NCI-H748 treated with DMSO at 0.1 percent for 48 hours (cell line): ENCODE results near the gene RUNX1.
A peak's percentile ranks its signal among the peaks of the same experiment; 100 is the strongest.
"Not testable (repeated sequence)": the region's sequence is repeated elsewhere in the genome, so short reads cannot be mapped to it uniquely, and the experiment has no call there.

Source experiments
- DNase-seq: peaks from one replicate; lab custom pipeline; 2025; lab: John Stamatoyannopoulos, UW

Gene RUNX1

DNA sequence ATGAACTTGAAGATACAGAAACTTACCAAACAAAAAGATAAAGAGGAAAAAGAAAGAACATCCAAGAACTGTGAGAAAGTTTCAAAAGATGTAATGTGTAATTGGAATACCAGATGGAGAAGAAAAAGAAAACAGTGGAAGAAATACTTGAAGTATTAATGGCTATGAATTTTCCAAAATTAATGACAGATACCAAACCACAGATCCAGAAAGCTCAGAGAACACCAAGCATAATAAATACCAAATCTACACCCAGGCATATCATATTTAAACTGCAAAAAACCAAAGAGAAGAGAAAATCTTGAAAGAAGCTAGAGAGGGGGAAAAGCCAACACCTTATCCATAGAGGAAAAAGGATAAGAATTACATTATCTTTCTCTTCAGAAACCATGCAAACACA is 243.9 kb downstream of the RUNX1 start:
- DNase-seq, result no peak

DNA sequence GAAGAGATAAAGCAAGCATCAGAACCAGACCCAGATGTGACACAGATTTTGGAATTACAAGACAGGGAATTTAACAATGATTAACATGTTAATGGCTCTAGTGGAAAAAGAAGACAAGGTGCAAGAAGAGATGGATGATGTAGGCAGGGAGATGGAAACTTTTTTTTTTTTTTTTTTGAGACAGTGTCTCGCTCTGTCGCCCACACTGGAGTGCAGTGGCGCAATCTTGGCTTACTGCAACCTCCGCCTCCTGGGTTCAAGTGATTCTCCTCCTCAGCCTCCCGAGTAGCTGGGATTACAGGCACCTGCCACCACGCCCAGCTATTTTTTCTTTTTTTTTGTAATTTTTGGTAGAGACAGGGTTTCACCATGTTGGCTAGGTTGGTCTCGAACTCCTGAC is 244.5 kb downstream of the RUNX1 start:
- DNase-seq, result not testable (repeated sequence)

DNA sequence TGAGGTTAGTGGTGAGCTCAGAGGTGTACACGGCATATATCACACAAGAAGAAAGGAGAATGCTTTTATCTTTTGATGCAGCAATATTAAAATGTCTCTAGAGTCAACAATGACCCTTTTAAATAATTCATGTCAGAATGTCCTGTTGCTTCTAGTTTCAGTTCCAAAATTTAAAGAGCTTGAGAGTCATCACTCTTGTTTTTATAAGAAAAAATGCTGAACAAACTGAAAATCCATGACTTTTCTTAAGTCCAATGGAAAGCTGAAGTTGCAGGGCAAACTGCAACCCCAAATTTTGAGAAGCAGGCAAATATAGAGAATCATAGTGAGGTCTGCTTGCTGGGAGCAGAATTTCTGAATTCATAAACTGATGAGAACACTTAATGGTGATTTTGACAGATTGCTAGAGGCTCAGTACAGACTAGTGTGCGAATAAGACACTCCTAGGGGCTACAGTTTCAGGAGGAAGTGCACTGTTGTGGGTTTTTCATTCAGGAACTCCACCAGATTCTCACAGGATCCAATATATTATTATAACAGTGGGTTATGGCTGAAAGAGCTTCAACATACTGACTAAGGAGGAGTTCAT is 245.2 kb downstream of the RUNX1 start:
- DNase-seq, result no peak

DNA sequence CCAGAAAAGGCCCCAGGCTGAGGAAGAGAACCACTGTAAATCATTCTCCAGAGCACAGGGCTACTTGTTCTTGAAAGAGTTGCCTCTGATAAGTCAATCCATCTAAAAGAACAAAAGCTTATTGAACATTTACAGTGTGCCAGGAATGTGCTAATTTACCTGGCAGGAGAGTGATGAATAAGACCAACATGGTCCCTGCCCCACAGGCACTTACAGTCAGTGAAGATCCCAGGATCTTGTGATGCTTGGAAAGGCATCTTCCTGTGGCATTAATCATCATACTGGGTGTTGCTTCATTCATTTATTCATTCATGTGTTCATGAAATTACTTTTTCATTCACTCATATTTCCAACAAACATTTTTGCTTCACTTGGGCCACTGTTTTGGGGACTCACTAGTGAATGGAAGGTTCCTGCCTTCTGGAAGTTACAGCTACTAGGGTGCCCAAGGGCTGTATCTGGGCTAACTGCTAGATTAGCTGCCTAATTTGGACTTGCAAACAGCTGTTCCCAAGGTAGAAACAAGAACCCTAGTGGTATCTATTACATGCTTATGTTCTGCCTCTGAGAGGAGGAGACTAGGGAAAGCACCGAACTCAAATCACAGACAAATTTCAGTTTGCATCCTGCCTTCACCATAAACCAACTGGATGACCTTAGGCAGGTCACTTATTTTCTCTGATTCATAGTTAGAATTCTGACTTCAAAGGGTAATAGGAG is 246.8 kb downstream of the RUNX1 start:
- DNase-seq, result no peak

DNA sequence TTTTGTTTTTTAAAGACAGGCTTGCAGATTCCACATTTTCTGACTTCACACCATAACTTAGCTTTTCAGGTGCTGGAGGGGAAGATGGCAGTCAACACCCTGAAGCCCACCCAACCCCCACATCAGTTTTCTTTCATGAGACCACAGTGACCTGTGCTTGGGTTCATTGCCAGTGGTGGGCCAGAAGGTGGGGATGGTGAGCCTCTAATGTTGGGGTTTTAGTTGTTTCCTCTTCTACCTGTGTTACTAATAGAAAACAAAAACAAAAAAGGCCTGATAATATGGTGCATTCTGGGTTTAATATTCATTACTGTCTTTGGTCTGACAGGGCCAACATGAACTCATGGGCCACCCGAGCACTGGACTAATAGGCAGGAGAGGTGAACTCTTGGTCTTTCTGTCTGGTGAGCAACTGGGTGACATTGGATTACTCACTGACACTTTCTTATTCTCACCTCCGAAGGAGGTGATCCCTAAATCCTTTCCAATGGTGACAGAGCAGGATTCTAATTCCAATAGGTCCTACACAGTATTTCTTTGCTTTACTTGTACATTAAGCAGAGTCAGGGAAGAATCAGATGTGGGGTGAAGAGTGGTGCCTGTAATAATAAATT is 247.5 kb downstream of the RUNX1 start:
- peak; percentile 8 for DNase-seq

DNA sequence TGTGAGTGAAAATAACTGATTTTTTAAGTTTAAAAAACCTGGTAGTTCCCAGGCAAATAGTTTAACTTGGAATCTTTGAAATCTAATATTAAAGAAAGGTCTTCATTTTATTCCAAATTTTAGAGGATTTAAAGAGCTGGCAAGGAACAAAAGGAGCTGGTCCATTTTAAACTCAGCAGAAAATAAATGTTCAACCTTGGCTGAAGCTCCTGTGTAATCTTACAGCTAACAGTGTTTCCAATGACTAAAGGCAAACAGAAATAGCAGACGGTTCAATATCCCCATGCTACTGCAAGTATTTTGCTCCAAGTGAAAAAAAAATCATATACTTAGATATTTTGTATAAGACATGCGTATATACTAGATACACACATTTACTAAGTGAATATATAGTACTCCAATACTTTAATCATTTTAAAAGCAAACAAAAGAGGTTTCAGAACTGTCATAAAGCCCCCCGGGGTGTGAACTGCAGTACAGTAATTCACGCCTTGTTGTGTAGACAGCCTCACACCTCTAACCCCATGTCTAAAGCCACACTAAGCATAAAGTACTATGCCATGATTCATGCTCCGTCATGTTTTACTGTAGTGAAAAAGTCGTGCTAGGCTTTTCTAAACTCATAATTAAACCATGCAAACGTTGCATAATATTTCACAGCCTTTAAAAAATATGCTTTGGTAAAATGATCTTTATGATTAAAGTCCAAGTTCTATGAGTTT is 248.1 kb downstream of the RUNX1 start:
- no peak for DNase-seq

DNA sequence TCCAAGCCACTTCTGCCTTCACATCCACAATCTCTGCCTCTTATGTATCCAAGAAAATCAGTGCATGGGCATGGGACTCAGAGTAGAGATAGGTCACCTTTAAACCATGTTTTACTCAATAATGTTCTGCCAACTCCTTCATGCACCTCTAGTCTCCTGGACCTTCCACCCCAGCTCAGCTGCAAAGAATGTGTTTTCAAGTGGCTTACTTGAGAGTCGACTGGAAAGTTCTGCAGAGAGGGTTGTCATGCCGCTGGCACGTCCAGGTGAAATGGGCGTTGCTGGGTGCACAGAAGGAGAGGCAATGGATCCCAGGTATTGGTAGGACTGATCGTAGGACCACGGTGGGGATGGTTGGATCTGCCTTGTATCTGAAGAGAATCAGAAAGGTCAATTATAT is 250.0 kb downstream of the RUNX1 start:
- DNase-seq, result no peak

DNA sequence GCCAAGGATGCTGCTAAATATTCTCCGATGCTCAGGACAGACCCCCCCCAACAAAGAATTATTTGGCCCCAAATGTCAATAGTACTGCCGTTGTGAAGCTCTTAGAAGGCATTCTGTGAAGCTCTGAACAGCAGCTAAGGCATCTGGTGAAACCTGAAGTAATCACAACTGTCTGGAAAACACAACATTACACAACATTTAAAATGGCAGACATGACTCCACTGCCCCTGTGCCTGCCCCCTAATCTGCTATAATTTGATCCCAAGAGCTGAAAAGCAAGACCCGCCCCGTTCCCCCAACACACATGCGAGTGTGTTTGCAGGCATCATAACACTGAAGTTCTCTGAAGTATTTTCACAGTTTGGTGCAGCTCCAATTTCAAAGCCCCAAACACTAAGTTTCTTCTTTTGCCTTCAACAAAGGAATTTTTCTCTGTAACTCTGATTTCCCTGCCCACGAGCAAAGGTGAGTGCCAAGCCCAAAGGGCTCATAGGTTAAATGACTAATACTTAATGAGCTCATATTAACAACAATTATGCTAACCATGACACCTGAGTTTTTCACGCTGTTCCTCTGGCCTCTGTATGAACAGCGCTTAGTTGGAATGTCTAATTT is 251.1 kb downstream of the RUNX1 start:
- no peak for DNase-seq

DNA sequence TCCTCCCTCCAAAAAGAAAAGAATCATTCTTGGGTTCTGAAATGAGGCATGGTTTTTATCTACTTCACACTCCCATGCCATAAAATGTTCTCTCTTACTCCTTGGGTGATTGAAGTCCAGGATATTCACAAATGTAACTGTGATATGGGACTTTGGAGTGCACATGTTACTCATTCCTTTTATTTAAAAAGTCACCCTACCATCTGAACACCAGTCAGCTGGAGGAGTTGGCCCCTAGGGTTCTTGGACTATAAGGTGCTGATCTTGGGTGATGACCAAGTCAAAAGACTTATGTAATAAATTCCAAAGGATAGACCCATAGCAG is 251.9 kb downstream of the RUNX1 start:
- DNase-seq, result no peak

DNA sequence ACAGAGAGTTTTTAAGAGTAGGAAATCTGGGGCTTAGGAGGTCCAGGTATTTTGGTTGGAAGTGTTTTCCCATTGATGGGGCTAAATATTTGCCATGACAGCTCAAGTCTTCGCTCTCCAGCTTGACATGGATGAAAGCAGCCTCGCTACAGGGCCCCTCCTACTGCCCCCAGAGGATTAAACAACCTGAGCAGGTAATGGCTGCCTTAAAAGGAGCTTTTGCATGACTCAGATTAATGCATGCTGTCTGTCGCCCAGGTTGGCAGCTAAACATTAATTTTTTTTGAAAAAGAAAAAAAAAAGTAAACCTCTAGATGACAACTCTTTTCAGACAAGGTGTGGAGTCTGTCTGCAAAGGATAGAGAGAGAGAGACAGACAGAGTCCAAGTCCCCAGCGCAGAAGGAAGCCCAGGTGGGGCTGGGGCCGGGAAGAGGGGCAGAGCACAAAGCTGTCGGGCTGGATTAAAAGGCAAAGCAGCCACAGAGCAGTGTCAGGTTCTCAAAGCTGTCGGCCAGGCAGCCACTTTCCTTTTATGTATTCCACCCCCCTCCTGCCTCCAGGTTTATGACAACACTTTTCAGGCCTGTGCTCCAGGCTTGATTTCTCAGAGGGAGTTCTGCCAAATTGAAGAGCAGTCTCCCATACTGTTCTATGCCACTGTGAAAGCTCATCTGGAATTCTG is 252.4 kb downstream of the RUNX1 start:
- DNase-seq, result no peak

DNA sequence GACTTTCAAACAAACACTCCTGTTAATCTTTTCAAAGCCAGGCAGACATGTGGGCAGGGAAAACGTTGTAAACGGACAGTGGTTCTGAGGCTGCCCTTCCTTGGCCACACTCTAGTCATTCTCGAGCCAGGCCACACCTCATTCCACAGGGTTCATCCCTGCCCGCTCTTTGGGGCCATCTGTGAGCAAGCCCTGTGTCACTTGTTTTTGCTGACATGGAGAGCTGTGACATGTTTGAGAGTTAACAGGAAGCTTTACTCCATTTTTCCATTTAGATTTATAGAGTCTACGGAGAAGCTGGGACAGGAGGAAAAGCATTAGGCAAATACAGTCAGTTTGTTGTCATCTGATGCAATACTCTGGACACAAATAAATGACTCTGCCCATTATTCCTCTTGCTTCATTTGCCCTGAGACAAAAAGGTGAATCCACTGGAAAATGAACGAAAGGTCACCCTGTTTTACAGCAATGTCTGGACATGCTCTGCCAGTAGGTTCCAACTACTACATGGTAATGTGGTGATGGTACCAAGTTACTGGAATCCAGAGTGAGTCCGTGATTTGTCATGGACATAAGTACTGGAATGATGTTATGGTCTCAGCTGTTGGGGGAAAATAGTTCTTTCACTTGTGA is 253.4 kb downstream of the RUNX1 start:
- no peak for DNase-seq

DNA sequence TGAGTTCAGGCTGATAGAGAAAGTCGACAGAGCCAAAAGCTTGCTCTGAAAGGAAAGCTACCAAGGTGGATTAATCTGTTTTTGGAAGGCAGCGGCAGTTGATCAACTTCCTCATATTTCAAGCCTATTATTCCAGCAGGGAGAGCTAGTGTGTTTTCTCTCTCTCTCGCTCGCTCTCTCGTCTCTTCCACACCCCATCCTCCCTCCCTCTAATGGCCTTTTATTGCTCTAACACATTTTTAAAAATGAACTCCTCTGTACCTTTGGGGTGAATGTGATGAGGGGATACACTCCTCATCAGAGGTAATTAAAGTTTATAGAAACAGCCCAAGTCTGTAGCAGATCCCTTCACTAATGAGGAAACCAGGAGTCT is 253.9 kb downstream of the RUNX1 start:
- no peak for DNase-seq

DNA sequence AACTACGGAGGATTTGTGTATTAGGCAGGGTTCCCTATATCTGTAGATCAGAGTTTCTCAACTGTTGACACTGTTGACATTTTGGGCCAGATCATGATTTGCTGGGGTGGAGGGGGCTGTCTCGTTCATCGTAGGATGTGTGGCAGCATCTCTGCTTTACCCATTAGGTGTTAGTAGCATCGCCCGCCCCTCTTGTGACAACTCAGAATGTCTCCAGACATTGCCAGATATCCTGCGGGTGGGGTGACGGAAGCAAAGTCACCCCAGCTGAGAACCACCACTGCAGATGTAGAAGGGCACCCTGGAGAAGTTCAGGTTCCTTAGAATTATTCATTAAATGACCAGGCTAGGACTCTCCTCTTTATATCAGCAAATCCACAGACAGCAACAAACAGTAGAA is 254.4 kb downstream of the RUNX1 start:
- no peak for DNase-seq

DNA sequence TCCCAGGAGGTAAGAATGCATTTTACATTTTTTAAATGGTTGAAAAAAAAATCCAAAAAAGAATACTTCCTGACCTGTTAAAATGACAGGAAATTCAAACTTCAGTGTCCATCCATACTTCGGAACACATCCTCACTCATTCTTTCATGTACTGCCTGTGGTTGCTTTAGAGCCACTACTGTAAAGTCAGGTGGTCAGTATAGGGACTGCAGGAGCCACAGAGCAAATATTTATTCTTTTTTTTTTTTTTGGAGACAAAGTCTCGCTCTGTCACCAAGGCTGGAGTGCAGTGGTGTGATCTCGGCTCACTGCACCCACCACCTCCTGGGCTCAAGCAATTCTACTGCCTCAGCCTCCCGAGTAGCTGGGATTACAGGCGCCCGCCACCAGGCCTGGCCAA is 255.6 kb downstream of the RUNX1 start:
- no peak for DNase-seq

DNA sequence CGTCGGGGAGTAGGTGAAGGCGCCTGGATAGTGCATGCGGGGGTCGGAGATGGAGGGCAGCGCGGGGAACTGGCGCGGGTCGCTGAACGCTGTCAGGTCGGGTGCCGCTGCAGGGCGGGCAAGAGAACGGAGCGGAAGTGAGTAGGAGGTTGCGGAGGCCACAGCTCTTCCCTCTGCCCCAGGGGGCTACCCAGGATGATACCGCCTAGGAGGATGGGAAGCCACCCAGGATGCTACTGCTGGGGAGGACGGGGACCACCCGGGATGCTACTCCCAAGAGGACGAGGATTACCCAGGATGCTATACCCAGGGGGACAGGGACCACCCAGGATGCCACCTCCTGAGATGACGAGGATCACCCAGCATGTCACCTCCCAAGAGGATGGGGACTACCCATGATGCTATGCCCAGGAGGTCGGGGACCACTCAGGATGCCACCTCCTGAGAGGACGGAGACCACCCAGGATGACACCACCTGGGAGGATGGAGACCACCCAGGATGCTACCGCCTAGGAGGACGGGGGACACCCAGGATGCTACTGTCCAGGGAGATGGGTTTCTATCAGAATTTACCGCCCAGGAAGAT is 256.5 kb downstream of the RUNX1 start:
- DNase-seq, result no peak

DNA sequence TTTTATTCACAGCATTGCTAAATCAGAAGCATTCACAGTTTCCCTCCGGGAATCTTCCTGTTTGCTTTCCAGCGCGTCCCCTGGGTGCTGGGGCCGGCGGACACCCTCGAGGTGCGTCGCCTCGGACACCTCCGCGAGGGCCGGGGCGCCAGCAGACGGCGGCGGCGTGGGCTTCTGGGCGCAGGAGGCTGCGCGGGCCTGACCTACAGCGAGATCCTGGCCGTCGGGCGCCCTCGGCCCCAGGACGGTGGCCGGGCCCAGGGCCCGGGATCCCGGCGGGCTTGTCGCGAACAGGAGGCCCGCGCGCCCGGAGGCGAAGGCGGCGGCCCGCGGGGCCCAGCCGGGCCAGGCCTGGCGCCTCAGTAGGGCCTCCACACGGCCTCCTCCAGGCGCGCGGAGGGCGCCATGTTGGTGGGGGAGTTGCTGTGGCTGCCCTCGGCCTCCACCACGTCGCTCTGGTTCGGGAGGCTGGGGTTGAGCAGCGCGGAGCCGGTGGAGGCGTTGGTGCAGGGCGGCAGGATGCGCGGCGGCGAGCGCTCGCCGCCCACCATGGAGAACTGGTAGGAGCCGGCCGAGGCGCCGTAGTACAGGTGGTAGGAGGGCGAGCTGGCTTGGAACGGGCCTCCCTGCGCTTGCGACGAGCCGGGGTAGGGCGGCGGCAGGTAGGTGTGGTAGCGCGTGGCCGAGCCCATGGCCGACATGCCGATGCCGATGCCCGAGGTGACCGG is 257.2 kb downstream of the RUNX1 start:
- DNase-seq, result no peak

DNA sequence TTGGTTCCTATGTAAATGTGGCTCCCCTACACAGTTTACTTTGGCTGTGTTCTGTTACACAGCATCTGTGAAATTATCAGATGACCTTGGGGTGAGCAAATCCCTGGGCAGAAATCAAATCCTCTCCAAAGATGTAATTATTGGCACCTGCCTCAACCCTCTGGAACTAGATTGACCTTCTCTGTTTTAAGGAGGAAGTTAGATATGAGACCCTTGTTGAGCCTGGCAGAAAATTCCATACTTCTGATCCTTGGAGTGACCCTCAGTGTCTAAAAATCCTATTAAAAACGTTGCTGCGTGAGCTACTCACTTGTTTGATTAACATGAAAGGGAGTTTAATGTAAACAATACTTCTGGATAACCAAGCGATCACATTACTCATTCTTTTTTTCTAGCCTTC is 258.3 kb downstream of the RUNX1 start:
- DNase-seq, result peak; percentile 23

DNA sequence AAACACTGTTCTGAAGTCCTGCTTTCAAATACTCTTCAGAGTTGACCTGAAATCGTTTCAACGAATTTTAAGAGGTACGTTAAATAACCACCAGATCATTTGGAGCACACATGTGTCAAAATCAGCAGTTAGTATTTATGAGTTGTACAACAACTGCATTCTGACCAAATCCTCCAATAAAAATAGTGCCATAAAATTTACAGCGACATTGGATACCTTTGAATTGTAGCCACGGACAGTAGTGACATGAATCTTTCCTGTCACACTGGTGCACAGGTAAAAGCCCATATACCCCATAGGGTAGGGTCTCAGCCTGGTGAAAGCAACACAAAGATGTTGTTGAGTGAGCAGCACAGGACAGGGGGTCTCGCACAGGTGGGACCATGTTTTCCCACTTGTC is 258.8 kb downstream of the RUNX1 start:
- DNase-seq, result no peak

DNA sequence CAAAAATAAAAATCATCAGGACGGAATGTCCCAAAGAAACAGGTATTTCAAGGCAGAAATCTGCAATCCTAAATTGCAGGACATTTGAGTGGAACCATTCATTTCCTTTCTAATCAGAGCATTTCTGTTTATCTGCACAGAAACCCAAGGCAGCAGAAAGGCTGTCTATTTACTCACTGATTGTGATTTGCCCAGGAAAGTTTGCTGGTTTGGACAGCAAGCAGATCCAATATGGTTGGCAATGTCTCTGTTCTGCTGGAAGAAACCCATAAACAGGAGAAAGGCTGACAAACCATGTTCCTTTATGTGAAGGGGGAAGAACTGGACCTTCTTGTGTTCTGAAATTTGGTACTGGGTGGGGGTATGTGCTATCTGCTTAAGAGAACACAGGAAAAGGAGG is 260.2 kb downstream of the RUNX1 start:
- DNase-seq, result no peak

DNA sequence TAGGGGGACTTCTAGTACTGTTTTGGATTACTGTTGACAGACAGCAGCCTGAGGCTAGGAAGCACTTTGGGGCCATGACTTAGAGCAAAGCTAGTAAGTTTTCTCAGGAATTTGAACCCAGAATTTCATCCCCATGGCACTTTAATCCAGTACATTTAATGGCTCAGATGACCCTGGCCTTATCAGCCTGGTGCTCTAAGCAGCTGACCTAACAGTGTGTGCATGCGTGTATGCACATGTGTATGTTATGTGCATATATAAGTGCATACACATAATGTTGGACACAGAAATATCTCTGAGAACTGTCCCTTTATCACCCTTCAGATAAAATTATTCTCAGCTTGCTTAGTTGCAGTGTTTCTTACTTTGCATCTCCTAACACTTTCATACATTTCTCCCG is 265.3 kb downstream of the RUNX1 start:
- DNase-seq, result no peak
